GM18858 (cell line): ENCODE measurements around the gene PTPRN2.
"Not testable (repeated sequence)": the region's sequence is repeated elsewhere in the genome, so short reads cannot be mapped to it uniquely, and the experiment has no call there.

Source experiments
- ATAC-seq: cut with Tn5 transposase; IDR thresholded peaks from one replicate; pipeline ENCODE4 v1.9.1; 2021; ENCODE audit not compliant: unreplicated experiment

PTPRN2 gene

DNA sequence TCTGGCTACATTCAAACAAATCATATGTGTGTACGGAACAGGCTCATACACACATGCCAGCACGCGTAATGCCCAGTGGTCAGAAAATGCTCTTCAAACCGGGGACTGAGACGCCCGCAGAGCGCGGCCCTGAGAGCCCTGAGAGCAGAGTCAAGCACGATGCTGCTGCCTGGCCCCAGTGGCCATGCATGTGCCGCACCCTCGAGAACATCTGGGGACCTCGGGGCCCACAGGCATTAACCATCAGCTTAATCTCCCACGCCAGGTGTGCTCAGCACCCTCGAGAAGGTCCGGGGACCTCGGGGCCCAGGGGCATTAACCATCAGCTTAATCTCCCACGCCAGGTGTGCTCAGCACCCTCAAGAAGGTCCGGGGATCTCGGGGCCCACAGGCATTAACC is 163.1 kb downstream of the PTPRN2 start:
- no peak for ATAC-seq

DNA sequence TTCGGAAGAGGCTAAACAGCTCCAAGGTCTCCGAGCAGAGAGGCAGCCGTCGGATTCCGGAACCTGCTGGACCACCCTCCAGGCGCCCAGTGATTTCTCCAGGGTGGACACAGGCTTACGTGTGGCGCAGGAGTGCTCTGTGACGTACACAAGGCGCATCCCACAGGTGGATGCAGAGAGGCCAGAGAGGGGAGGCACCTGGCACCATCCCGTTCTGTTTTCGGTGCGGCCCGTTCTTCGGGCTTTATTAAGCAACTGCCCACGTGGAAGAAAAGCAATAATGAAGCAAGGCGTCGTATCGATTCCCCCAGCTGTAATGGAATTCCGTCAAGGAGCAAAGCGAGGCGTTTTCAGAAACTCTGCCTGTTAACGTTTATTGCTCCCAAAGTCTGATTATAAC is 163.6 kb downstream of the PTPRN2 start:
- ATAC-seq, result no peak

DNA sequence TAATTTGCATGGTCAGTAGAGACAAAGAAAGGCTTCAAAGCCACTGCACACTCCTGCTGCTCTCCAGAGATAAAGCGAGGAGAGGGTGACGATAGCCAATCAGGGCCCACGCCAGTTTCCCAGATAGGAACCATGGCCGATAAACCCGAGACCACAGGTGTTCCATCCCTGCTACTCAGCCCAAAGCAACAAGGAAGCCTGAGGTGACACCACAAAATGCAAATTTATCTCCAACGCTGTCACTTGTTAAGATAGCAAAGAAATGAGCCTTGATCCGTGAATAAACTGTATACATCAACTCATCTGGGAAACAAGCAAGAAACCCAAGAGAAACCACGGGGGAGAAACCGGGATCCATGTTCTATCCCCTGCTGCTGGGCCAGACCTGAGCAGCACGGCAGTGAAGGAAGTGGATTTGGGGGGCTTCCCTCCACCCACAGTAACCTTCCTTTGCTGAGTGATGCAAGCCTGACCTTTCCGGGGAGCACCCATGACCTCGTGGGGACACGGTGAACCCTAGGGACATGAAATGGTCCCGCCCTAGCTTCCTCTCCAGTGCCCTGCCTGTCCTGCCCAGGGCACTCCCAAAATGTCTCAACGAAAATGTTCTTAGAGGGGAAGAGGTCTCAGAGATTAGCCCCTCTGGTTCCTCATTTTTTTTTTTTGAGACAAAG is 164.6 kb downstream of the PTPRN2 start:
- no peak for ATAC-seq

DNA sequence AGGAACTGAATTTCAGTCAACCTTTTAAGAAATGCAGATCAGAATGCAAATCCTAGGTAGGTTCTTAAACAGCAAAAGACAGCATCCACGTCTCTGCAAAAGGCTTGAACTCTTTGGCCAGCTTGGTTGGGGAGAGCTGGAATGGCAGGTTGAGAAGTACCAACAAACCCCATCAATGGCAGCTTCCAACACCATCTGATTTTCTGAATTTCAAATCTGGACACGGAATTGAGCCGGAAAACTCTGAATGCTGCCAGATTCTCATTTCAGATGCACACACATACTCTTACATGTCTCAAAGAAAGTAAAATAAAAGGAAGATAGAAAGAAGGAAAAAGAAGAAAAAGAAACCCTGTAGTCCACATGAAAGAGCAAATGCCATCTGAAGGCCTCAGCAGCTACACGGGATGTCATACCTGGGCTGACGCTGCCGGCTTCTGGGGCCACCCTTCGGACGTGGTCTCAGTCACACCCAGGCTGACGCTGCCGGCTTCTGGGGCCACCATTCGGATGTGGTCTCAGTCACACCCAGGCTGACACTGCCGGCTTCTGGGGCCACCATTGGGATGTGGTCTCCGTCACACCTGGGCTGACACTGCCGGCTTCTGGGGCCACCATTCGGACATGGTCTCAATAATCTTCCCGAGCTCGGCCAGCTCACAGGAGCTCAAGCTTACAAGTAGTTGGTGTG is 165.3 kb downstream of the PTPRN2 start:
- ATAC-seq, result no peak

DNA sequence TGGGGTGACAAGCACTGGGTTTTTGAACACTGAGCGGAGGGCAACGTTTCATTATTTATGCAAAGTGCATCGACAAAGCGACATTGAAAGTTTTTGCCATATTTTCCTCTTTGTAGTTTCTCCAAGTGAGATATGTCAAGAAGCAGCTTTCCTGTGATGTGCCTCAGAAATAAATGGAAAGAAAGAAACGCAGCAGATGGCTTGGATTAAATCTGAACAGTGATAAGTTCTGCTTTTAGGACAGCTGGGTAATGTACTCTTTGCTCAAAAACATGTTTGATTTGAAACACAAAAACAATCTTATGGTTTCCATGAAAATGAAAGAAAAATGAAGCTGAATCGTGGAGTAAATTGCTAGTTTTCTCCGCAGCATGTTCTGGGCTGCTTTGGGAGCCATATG is 166.3 kb downstream of the PTPRN2 start:
- ATAC-seq, result no peak

DNA sequence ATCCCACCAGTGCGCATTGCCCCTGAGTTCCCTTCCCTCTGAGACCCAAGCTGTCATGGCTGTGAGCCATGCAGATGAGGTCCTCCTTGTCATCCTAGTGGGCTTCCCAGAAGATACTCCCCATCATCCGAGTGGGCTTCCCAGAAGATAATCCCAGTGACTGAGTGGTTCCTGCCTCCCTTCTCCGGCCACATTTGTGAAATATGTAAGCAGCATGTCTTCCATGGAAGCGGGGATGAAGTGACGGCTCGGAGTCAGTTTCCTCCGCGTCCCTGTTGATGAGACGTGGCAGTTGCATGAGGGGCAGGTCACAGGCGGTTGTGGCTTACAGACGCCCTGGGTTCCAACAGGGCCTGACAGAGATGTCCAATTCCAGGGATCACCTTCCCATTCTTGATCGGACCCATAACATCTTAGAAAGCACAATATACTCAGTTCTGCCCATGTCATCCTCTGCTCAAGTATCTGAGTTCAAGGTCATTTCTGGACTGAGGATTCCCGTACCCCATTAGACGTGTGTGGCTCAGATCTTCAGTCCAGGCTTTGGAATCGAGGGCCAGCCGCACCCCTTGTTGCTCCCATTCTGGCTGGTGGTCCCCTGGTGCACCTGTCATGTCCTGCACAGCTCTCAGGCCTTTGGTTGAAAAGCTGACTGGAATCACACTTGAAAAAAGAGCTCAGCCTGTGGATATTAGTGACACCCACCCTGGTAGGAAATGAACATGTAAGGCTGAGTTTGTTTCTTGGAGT is 166.9 kb downstream of the PTPRN2 start:
- ATAC-seq, result no peak

DNA sequence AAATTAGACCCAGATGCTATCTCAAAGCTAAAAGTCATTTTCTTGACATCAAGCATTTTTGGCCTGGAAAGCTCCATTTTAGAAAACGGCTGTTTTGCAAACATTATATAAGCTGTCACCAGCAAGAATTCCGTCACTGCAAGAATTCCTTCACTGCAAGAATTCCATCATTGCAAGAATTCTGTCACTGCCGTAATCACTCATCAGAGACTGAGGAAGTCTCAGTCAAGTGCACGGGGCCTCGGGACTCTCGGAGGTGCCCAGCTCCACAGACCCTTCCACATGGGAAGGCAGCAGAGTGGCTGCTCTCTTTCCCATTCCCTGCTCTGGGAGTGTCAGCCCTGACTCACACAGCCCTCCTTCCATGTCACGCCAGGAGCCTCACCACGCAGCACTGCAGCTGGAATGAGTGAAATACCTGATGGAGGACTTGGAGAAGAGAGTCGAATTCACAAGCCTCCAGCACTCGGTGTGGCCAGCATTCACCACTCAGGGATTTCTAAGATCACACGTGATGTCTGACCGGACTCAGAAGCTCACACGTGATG is 168.3 kb downstream of the PTPRN2 start:
- no peak for ATAC-seq

GRCh38 chr7:158418395-158418794 is 169.2 kb downstream of the PTPRN2 start:
- ATAC-seq, result not testable (repeated sequence)

GRCh38 chr7:158416283-158416933 is 171.2 kb downstream of the PTPRN2 start:
- no peak for ATAC-seq

GRCh38 chr7:158415316-158415715 is 172.3 kb downstream of the PTPRN2 start:
- no peak for ATAC-seq

DNA sequence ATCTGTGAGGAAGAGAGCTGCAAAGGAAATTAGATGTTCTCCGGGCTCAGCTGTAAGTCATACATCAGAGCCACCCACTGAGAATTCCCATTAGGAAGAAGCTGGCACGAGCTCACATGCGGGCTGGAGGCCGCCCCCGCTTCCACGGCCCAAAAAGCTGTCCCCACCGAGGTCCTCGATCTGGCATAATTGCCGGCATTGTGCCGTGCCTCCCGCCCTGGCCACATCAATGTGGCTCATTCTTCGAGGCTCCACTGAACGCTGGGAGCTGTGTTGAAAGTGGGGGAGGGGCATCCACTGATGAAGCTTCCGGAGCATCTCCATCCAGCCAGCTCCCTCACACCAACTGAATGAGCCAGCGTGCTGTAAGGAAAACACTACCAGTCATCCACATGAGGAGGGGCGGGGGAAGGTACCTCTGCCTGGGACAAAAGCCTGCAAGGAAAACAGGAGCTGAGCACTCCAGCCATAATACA is 173.1 kb downstream of the PTPRN2 start:
- no peak for ATAC-seq

DNA sequence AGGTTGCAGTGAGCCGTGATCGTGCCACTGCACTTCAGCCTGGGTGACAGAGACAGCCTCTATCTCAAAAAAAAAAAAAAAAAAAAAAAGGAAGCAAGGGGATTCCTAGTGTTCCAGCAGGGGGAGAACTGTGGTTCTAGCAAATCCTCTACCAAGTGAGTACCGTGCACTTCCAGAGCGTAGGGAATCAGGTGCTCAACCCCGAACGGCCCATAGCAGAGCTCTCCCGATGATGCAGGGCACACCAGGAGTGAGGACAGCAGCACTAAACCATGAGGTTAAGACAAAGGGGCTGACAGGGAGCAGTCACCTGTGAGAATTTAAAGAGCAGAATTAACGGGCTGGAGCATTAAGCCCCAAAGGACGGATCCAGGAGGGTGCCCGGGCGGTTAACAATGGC is 173.6 kb downstream of the PTPRN2 start:
- ATAC-seq, result no peak

- no peak for ATAC-seq
These were observed 176.2 kb downstream of the PTPRN2 start for GRCh38 chr7:158411232-158411950.

DNA sequence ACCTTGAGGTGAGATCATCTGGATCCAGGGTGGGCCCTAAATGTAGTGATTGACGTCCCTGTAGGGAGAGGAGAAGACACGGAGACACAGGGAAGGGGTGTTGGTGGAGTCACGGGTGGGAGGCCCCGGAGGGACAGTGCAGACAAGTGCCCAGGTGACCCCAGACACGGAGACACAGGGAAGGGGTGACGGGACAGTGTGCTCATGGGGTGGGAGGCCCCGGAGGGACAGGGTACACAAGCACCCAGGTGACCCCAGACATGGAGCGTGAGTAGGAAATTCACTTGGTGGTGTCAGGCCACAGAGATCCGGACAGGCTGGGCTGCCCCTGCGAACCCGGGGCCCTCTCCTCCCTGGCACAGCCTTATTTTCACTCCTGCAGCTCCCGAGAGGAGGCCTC is 176.9 kb downstream of the PTPRN2 start:
- ATAC-seq, result no peak

GRCh38 chr7:158409816-158410330 is 177.8 kb downstream of the PTPRN2 start:
- no peak for ATAC-seq

DNA sequence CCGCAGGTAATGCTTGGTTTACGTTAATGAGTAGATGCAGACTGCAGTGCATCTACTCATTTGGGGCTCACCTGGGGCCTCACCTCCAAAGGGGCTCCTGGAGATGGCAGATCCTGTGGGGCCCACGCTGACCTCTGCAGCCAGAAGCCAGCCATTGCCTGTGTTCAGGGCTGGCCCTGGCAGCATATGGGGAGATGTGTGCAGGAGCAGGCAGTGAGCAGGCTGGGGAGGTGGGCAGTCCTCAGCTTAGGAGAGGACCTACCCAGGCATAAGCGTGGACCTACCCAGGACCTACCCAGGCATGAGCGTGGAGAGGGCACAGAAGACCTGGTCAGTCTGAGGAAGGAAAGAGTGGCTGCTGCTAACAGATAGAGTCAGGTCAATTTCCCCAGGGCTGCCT is 178.5 kb downstream of the PTPRN2 start:
- no peak for ATAC-seq

DNA sequence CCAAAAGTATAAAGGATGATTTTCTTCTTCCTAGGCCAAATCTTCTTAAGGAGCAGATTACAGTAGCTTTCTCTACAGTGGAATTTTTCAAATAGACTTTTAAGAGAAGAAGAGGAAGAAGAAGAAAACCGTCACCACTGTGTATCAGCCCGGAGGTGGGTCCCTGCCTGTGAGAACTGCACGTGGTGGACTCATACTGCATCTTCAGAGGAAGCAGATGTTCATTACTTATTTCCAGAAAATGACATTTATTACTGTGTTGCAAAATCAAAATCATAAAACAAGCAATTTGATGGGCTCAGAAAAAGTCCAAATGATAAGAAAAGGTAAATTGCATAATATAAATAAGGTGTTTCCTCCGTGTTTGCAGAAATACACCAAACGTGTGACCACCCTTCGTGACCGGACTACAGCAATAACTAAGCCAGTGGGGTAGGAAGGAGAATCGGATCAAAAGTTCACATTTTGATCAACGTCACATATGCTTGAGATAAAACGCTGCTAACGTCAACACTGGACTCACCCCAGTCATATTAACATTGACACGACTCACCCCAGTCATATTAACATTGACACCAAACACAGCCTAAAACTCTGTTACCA is 179.2 kb downstream of the PTPRN2 start:
- no peak for ATAC-seq

DNA sequence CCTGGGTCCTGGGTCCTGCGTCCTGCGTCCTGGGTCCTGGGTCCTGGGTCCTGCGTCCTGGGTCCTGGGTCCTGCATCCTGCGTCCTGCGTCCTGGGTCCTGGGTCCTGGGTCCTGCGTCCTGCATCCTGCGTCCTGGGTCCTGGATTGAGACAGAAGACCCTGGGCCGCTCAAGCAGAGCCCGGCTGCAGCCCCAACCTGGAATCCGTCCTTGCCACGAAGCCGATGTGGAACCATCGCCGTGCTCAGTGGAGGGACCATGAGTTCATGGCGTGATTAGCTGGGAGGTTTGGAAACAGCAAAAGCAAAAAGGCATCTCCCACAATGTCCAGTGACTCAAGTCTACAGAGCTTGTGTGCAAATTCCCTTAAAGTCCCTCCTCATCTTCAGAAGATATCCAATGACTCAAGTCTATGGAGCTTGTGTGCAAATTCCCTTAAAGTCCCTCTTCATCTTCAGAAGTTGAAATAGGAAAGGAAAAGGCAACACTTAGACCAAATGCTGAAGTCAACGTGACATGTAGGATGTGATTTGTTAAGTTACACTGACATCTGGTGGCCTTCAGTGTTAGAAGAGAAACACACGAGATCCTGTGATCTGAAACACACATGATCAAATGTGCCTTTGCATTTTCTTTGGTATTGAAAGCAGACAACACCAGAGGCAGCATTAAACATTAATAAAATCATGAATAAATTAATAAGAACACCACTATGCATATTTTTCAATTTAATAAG is 179.9 kb downstream of the PTPRN2 start:
- ATAC-seq, result no peak

GRCh38 chr7:158406801-158407200 is 180.8 kb downstream of the PTPRN2 start:
- ATAC-seq, result no peak
